Breast epithelium (tissue), 3 donors: ENCODE results near the gene CRHBP.
"Not testable (repeated sequence)": the region's sequence is repeated elsewhere in the genome, so short reads cannot be mapped to it uniquely, and the experiment has no call there.

Experiments
- POLR2A ChIP-seq: fragments of 450-650 bp; IDR thresholded peaks from one replicate; pipeline ENCODE4 v1.6.1; 2016; ENCODE audit warnings: antibody characterized with exemption, mild to moderate bottlenecking, moderate library complexity
- POLR2AphosphoS5 ChIP-seq, 3 donors: sonication (generic); formaldehyde crosslinking; IDR thresholded peaks; one replicate each; pipeline ENCODE4 v1.6.1; 2017; ENCODE audit warnings: antibody characterized with exemption in 3 of 3
- TF ChIP-seq, protein P1 (sequence below), 3 donors: fragments of 450-650 bp; IDR thresholded peaks; one replicate each; pipeline ENCODE4 v1.5.1; 2016 to 2017; ENCODE audit warnings: antibody characterized with exemption in 3 of 3, mild to moderate bottlenecking in 3 of 3, moderate library complexity in 3 of 3

DNA sequence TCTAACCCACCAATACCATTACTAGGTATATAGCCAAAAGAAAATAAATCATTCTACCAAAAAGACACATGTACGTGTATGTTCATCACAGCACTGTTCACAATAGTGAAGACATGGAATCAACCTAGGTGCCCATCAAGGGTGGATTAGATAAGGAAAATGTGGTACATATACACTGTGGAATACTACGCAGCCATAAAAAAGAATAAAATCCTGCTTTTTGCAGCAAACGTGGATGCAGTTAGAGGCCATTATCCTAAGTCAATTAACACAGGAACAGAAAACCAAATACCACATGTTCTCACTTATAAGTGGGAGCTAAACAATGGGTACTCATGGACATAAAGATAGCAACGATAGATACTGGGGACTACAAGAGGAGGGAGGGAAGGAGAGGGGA lies 45.4 kb downstream of the CRHBP start:
- TF ChIP-seq POLR2AphosphoS5 (IDR thresholded peaks at IDR 0.05); POLR2A: not testable (repeated sequence)
- TF ChIP-seq, protein P1, sequence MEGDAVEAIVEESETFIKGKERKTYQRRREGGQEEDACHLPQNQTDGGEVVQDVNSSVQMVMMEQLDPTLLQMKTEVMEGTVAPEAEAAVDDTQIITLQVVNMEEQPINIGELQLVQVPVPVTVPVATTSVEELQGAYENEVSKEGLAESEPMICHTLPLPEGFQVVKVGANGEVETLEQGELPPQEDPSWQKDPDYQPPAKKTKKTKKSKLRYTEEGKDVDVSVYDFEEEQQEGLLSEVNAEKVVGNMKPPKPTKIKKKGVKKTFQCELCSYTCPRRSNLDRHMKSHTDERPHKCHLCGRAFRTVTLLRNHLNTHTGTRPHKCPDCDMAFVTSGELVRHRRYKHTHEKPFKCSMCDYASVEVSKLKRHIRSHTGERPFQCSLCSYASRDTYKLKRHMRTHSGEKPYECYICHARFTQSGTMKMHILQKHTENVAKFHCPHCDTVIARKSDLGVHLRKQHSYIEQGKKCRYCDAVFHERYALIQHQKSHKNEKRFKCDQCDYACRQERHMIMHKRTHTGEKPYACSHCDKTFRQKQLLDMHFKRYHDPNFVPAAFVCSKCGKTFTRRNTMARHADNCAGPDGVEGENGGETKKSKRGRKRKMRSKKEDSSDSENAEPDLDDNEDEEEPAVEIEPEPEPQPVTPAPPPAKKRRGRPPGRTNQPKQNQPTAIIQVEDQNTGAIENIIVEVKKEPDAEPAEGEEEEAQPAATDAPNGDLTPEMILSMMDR (IDR thresholded peaks at IDR 0.05) = not testable (repeated sequence)
